Coronary artery (tissue), 2 donors: ENCODE results near the gene TAP2.
"Not testable (repeated sequence)": the region's sequence is repeated elsewhere in the genome, so short reads cannot be mapped to it uniquely, and the experiment has no call there.

Experiments
- DNase-seq: peaks from one replicate; pipeline ENCODE4 v3.0.0-alpha.2; 2017; ENCODE audit warnings: low spot score
- H3K27ac ChIP-seq, 2 donors: fragments of 200-600 bp; sonication (generic); one replicate each; pipeline ENCODE4 v1.5.1; 2016 to 2019
- H3K4me3 ChIP-seq: fragments of 200-600 bp; sonication (generic); 2 replicates; pipeline ENCODE4 v1.5.1; 2016; ENCODE audit warnings: mild to moderate bottlenecking, moderate library complexity
- TF ChIP-seq, protein P1 (sequence below): fragments of 200-600 bp; sonication (generic); IDR thresholded peaks from one replicate; pipeline ENCODE4 v1.5.1; 2019; ENCODE audit warnings: antibody characterized with exemption

TAP2 gene

DNA sequence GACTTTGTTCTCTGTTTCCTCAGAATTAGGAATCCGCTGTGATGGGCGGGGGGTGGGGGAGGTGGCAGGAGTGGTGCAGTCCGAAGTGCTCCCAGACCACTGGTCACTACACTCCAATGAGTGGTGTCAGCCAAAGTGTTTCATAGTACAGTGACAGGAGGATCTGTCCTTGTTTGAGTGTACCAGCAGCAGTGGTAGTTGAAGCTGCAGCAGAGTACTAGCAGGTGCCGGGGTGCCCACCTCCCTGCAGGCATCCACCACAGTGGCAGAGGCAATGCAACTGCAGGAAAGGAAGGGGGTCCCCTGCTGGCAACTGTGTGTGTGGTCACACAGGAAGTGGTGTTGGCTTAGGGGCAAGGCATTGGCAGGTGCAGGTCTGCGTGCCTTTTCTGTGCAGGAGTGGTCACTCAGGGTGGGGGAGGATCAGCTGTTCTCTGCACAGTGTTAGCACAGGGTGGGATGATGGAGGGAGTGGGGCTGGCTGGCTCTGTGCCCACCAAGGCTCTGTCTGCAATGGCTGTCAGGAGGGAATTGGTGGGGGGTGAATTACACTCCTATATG, 31.4 kb downstream of the TAP2 start:
- Histone ChIP-seq H3K27ac (no peak overlapping the region), H3K4me3 (no peak overlapping the region)
- TF ChIP-seq, protein P1, sequence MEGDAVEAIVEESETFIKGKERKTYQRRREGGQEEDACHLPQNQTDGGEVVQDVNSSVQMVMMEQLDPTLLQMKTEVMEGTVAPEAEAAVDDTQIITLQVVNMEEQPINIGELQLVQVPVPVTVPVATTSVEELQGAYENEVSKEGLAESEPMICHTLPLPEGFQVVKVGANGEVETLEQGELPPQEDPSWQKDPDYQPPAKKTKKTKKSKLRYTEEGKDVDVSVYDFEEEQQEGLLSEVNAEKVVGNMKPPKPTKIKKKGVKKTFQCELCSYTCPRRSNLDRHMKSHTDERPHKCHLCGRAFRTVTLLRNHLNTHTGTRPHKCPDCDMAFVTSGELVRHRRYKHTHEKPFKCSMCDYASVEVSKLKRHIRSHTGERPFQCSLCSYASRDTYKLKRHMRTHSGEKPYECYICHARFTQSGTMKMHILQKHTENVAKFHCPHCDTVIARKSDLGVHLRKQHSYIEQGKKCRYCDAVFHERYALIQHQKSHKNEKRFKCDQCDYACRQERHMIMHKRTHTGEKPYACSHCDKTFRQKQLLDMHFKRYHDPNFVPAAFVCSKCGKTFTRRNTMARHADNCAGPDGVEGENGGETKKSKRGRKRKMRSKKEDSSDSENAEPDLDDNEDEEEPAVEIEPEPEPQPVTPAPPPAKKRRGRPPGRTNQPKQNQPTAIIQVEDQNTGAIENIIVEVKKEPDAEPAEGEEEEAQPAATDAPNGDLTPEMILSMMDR: no peak
- no peak for DNase-seq

DNA sequence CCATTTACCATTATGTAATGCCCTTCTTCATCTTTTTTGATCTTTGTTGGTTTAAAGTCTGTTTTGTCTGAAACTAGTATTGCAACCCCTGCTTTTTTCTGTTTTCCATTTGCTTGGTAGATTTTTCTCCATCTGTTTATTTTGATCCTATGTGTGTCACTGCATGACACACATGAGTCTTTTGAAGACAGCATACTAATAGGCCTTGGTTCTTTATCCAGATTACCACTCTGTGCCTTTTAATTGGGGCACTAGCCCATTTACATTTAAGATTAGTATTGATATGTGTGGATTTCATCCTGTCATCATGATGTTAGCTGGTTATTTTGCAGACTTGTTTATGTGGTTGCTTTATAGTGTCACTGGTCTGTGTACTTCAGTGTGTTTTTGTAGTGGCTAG, 33.1 kb downstream of the TAP2 start:
- not testable (repeated sequence) for H3K4me3 ChIP-seq, DNase-seq, H3K27ac ChIP-seq

DNA sequence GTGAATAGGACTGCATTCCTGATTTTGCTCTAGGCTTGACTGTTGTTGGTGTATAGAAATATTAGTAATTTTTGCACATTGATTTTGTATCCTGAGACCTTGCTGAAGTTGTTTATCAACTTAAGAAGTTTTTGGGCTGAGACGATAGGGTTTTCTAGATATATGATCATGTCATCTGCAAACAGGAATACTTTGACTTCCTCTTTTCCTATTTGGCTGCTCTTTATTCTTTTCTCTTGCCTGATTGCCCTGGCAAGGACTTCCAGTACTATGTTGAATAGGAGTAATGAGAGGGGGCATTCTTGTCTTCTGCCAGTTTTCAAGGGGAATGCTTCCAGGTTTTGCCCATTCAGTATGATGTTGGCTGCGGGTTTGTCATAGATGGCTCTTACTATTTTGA, 35.1 kb downstream of the TAP2 start:
- no peak for DNase-seq
- Histone ChIP-seq H3K27ac (no peak overlapping the region), H3K4me3 (no peak overlapping the region)
- TF ChIP-seq, protein P1: no peak

DNA sequence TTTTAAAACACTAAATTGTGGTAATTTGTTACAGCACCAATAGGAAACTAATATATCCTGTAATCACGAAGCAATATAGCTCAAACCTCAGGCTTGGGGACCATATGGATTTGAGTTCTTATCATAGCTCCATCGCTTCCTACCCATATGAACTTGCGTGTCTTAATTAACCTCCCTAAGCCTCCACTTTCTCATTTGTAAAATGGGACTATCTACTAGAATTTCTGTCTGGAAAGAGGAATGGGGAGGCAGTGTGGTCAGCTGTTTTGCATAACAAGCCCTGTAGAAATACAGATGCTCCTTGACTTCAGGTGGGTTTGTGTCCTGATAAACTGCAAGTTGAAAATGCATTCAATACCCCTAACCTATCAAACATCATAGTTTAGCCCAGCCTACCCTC, 38.8 kb downstream of the TAP2 start:
- Histone ChIP-seq H3K27ac (no peak overlapping the region), H3K4me3 (no peak overlapping the region)
- DNase-seq: no peak
- TF ChIP-seq, protein P1: no peak

DNA sequence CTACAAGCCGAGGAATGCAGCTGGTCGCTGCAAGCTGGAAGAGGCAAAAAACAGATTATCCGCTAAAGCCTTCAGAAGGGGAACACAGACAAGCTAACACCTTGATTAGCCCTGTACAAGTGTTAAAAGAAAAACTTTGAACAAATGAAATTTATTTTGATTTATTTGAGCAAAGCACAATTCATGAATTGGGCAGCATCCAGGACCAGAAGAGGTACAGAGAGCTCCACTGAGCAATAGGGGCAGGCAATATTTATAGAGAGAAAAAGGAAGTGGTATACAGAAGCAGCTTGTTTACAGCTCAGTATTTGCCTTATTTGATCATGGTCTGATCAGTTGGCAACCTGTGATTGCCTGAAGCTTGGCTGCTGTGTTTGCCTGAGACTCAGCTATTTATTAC, 39.4 kb downstream of the TAP2 start:
- no peak overlapping the region for H3K27ac ChIP-seq
- TF ChIP-seq, protein P1: no peak
- no peak for DNase-seq
- no peak overlapping the region for H3K4me3 ChIP-seq

DNA sequence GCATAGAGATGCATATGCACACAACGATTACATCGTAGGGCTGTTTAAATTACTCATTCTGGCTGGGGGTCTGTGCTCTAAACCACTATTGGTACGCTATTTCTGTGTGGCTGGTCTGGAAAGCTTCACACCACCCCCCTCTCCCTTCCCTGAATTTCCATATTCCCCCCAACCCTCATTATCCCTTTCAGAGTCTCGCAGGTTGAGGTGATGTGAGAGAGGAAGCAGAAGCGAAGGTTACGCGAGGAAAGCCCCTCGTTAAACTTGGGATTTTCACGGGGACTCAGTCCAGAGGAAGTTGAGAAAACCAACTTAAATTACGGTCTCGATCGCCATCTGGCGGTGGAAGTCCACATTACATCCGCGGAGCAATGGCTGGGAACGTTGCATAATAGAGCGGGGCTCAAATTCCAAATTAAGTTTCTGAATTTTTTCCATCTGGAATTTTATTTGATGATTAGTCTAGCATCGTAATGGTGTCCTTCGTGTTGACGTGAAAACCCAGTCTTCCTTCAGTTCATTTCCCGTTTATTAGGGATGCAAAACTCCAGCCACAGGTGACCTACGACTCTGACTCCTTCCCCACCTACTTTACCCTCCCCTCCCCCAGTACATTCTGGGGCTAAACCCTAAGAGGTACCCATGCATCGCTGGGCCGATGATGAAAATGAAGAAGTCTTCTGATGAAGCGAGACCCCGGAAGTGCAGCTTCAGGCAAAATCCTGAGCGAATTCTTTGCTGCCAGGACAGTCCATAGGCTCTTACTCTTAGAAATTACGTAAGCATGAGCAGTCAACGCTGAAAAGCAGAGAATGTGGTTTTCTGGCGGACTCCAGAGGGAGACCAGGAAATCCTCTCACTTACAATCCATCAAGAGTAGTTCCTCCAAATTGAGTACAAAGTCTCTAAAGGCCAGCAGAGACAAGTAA, 41.4 kb downstream of the TAP2 start:
- Histone ChIP-seq H3K4me3 (peak overlapping the region; percentile 54), H3K27ac (no peak overlapping the region)
- no peak for DNase-seq
- TF ChIP-seq, protein P1: peak; percentile 77

DNA sequence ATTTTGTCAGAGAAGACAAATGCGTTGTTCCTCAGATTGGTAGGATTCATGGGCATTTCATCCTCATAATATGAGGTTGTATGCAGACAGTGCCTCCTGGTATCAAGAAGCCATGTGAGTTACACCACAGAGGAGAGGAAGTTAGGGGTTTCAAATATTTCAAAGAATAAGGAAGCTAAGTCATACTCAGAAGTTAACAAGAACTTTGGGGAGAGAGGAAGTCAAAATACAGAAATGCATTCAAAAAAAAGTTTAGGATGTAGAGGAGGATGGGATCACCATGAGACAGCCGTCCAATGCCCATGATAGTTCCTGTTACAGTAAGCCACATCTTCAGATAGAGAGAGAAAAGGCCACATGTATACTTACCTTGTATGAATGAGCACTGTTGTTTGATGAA, 44.0 kb downstream of the TAP2 start:
- TF ChIP-seq, protein P1: no peak
- Histone ChIP-seq H3K4me3 (no peak overlapping the region), H3K27ac (no peak overlapping the region)
- no peak for DNase-seq
